HG03045 (cell line): ENCODE results near the gene OR9I1.

ENCODE experiments used
- ATAC-seq: cut with Tn5 transposase; IDR thresholded peaks from one replicate; pipeline ENCODE4 v1.9.1; 2021; ENCODE audit warnings: mild to moderate bottlenecking, moderate library complexity; ENCODE audit not compliant: unreplicated experiment

OR9I1 gene

GRCh38 chr11:58125469-58125868 is at the start of gene OR9I1:
Gene OR9I1, minus strand, starts transcription at chr11:58125530. Its CDS starts 6,086 bp downstream, at chr11:58119444.
- ATAC-seq, result no peak

- ATAC-seq, result no peak
Measured at GRCh38 chr11:58165504-58166106, 40.3 kb upstream of the OR9I1 start.

GRCh38 chr11:58164990-58165389 is 39.7 kb upstream of the OR9I1 start:
- no peak for ATAC-seq

GRCh38 chr11:58164389-58164788 is 39.1 kb upstream of the OR9I1 start:
- ATAC-seq, result no peak

DNA sequence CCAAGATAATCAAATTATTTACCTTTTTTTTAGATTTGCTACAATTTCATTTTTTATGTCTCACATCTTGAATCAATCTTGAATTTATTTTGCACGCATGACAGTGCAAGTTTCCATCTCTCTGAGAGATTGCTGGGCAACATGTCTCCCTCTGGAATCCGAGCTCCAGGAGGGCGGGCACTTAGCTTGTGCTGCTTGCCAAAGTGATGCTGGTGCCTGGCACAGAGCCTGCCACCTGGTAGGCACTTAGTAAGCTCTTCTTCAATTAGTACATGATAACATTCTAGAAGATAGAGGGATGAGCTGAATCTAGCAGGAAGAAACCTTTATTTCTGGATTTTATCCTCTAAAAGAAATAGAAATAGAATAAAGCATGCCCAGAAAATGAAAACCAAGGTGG is 27.5 kb upstream of the OR9I1 start:
- no peak for ATAC-seq

DNA sequence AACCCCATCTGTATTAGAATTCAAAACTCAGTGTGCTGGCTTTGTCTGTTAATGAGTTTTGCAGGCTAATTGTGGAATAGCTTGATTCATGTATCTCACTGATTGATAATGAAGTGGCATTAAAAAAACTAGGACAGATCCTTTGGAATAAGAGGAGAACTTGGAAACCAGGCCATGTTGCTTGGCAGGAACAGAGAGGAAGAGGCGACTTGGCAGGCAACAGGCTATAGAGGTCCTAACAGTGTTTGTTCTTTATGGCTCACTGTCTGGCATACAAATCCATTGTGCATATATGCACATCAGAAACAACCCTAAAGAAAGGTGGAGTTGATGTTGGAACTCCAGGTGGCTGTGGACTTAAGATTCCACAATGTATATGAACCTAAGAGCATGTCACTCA is 17.4 kb upstream of the OR9I1 start:
- ATAC-seq, result no peak

DNA sequence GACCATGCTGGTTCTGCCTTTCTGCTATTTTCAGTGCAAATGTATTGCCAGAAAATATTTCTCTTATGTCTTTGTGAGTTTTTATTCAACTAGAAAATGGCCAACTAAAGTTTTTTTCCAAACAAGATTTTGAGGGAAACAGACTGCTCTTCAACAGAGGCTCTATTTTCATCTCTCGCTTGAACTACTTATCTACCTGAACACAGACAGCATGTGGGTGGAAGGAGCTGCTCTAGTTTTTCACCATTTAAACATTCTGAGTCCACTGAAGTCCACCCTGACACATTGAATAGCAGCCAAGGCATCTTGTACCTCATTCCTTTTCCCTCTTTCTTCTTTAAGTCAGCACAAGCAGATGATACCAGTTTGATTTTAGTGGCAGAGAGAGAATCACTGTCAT is 9.8 kb upstream of the OR9I1 start:
- ATAC-seq, result no peak

DNA sequence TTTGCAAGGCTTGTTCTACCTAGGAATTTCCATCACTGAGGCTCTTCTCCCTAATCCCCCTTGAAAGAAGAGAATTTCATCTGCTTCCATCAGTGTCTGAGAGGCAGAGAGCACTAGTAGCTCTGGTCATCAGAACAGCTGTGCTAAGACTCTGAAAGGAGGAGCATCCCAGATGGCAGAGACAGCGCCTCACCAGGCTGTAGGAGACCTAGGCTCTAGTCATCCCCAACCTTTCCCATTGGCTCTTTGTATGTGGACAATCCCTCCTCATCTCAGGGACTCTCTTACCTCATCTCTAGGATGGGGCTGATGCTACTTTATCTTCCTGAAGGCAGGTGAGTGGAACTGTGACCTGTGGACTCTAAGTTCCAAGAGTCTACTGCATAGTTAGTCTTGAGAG is 8.8 kb upstream of the OR9I1 start:
- no peak for ATAC-seq

GRCh38 chr11:58133309-58134076 is 8.2 kb upstream of the OR9I1 start:
- no peak for ATAC-seq

DNA sequence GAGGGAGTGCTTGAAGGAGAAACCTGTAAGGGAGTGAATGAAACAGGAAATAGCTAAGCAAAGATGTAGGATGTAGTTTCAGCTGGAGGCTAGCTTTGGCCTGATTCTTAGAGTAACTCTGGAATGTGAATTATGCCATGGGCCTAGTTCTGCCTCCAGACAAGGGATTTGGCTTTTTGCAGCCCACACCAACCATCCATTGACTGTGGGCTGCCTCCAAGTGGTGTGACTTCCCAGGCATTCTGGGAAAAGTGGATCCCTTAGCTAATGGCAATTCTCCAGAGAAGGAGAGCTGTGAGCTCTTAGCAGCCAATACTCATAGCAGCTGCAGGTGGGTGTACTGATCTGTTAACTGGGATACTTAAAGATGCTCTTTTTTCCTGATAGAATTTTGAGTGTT is 2.0 kb upstream of the OR9I1 start:
- ATAC-seq, result no peak

- no peak for ATAC-seq
Measured at GRCh38 chr11:58121096-58121495, 4.2 kb downstream of the OR9I1 start.

GRCh38 chr11:58097437-58097836 is 27.9 kb downstream of the OR9I1 start:
- no peak for ATAC-seq

DNA sequence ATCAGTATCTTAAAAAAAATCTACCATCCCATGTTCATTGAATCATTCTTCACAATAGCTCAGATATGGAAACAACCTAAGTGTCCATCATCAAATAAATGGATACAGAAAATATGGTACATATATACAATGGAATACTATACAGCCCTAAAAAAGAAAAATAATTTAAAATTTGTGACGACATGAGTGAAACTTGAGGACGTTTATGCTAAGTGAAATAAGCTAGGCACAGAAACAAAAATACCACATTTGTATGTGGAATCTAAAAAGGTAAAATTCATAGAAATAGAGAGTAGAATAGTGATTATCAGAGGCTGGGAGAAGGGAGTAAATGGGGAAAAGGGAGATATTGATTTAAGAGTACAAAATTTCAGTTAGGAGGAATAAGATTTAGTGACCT is 38.8 kb downstream of the OR9I1 start:
- ATAC-seq, result no peak

DNA sequence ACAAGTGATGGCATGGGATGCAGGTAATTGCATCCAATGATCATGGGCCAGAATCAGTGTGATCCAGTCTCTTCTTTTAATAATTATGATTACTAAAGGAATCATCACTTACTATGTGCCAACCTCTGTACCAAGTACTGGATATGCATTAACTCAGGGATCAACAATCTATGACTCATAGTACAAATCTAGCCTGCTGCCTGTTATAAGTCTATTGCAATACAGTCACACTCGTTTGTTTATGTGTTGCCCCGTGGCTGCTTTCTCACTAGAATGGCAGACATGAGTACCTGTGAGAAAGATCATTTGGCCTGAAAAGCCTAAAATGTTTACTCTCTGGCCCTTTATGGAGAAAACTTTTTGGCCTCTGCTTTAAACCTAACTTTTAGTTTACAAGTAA is 49.5 kb downstream of the OR9I1 start:
- ATAC-seq, result no peak

DNA sequence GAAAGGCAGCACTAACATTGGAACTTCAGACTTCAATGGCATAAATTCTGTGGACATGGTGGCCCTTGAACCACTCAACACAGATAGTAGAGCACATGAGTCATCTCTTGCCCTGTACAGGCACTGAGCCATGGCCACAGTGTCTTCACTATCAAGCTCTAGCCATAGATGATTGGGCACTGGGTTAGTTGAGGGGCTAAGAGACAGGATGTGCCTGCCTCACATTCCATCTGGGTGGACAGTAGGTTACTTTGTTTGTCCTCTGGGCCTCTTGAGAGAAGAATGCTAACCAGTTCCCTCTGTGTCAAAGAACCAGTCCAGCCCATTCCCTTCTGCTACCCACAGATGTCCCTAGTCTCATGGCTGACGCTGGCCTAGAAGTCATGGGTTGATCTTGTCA is 54.7 kb downstream of the OR9I1 start:
- ATAC-seq, result no peak

DNA sequence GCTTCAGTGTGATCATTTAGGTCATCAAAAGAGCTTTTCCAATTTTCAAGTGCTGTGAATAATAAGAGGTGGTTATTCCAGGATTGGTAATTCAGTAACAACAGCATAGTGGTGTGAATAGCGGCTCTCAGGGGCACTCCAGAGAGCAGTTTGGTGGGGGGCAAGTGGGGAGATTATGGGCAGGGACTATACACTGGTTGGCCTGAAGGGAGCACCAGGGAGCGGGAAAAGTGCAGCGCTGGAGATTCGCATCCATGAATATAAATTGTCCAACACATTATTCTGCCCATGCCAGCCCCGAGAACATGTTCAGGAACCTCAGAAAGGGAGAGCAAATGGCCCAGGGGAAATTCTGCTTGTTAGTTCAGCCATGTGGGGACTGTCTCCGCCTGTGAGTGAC is 56.7 kb downstream of the OR9I1 start:
- ATAC-seq, result no peak

- ATAC-seq, result no peak
Measured at GRCh38 chr11:58067685-58068084, 57.6 kb downstream of the OR9I1 start.
